HepG2 (cell line): Measurements from ENCODE around the gene SERP1. TPM values are rescaled to one million over a fixed set of nuclear protein-coding genes. Genes with fewer than 3 reads are reported as not detected.

Experiments
- AKAP8 ChIP-seq: sonication (generic); formaldehyde crosslinking; IDR thresholded peaks from 2 replicates; pipeline ENCODE4 v1.5.1; 2020; ENCODE audit warnings: mild to moderate bottlenecking, missing genetic modification reagents
- ARID2 ChIP-seq: sonication (generic); formaldehyde crosslinking; IDR thresholded peaks from 2 replicates; pipeline ENCODE4 v1.8.1; 2022; ENCODE audit warnings: mild to moderate bottlenecking, missing genetic modification reagents, borderline replicate concordance
- ATF1 ChIP-seq: IDR thresholded peaks from 2 replicates; pipeline ENCODE4 v1.6.1; 2016; ENCODE audit warnings: mild to moderate bottlenecking, control low read depth
- CCDC6 ChIP-seq: sonication (generic); formaldehyde crosslinking; IDR thresholded peaks from 2 replicates; pipeline ENCODE4 v1.8.1; 2022; ENCODE audit warnings: mild to moderate bottlenecking, missing genetic modification reagents, moderate library complexity
- DNMT3B ChIP-seq: conservative IDR thresholded peaks from 2 replicates; pipeline ENCODE4 v1.6.1; 2016; ENCODE audit warnings: missing biosample characterization, control low read depth
- DPF2 ChIP-seq: sonication (generic); formaldehyde crosslinking; IDR thresholded peaks from 2 replicates; pipeline ENCODE4 v1.4.0; 2020; ENCODE audit warnings: mild to moderate bottlenecking, low read depth, missing genetic modification reagents, borderline replicate concordance
- HIVEP1 ChIP-seq: sonication (generic); formaldehyde crosslinking; IDR thresholded peaks from 2 replicates; pipeline ENCODE4 v1.4.0; 2020; ENCODE audit warnings: mild to moderate bottlenecking, missing genetic modification reagents
- KDM6A ChIP-seq: IDR thresholded peaks from 2 replicates; pipeline ENCODE4 v1.6.1; 2016; ENCODE audit warnings: low read depth
- KLF15 ChIP-seq: sonication (generic); formaldehyde crosslinking; IDR thresholded peaks from 2 replicates; pipeline ENCODE4 v1.8.1; 2023; ENCODE audit warnings: borderline replicate concordance, mild to moderate bottlenecking, inconsistent platforms, missing genetic modification reagents, mixed read lengths
- MAF1 ChIP-seq: sonication (generic); formaldehyde crosslinking; IDR thresholded peaks from 2 replicates; pipeline ENCODE4 v1.5.0; 2020; ENCODE audit warnings: missing genetic modification reagents, borderline replicate concordance
- MEIS2 ChIP-seq: sonication (generic); formaldehyde crosslinking; IDR thresholded peaks from 2 replicates; pipeline ENCODE4 v1.9.0; 2021; ENCODE audit warnings: mild to moderate bottlenecking, missing genetic modification reagents
- NBN ChIP-seq: fragments of 450-650 bp; conservative IDR thresholded peaks from 2 replicates; pipeline ENCODE4 v1.6.1; 2017
- NONO ChIP-seq, 2 experiments: fragments of 450-650 bp in 1 of 2; sonication (generic) in 1 of 2; formaldehyde crosslinking in 1 of 2; IDR thresholded peaks in 1 of 2; conservative IDR thresholded peaks in 1 of 2; 2 replicates each; pipeline versions ENCODE4 v1.6.1 to v1.8.0; 2017 to 2022; ENCODE audit warnings: mild to moderate bottlenecking in 1 of 2, missing genetic modification reagents in 1 of 2, moderate library complexity in 1 of 2
- NRL ChIP-seq: sonication (generic); formaldehyde crosslinking; IDR thresholded peaks from 2 replicates; pipeline ENCODE4 v1.5.0; 2020; ENCODE audit warnings: missing genetic modification reagents, mild to moderate bottlenecking, moderate library complexity, borderline replicate concordance
- PCBP2 ChIP-seq: fragments of 200-400 bp; formaldehyde crosslinking; optimal IDR thresholded peaks from 2 replicates; pipeline ENCODE3; 2018; ENCODE audit warnings: low read length, low read depth; ENCODE audit not compliant: poor library complexity, severe bottlenecking
- SMARCC2 ChIP-seq: fragments of 450-650 bp; IDR thresholded peaks from 2 replicates; pipeline ENCODE4 v1.6.1; 2017; ENCODE audit warnings: antibody characterized with exemption, mild to moderate bottlenecking
- SPEN ChIP-seq: sonication (generic); formaldehyde crosslinking; IDR thresholded peaks from 2 replicates; pipeline ENCODE4 v1.5.1; 2020; ENCODE audit warnings: low read depth, mild to moderate bottlenecking, missing genetic modification reagents
- TBX3 ChIP-seq: fragments of 450-650 bp; IDR thresholded peaks from 2 replicates; pipeline ENCODE4 v1.6.1; 2017; ENCODE audit warnings: antibody characterized with exemption, mild to moderate bottlenecking, inconsistent platforms, borderline replicate concordance
- TCF7L2 ChIP-seq: IDR thresholded peaks from 2 replicates; pipeline ENCODE4 v1.6.1; 2011; ENCODE audit warnings: mild to moderate bottlenecking, low read depth, low read length, moderate library complexity
- TEAD3 ChIP-seq: optimal IDR thresholded peaks from 2 replicates; pipeline ENCODE3; 2016; ENCODE audit warnings: borderline replicate concordance
- WIZ ChIP-seq: sonication (generic); formaldehyde crosslinking; IDR thresholded peaks from 2 replicates; pipeline ENCODE4 v1.5.1; 2020; ENCODE audit warnings: mild to moderate bottlenecking, missing genetic modification reagents
- ZNF101 ChIP-seq: sonication (generic); formaldehyde crosslinking; IDR thresholded peaks from 2 replicates; pipeline ENCODE4 v1.4.0; 2020; ENCODE audit warnings: mild to moderate bottlenecking, low read depth, missing genetic modification reagents, borderline replicate concordance
- ZNF207 ChIP-seq: fragments of 450-650 bp; IDR thresholded peaks from 2 replicates; pipeline ENCODE4 v1.6.1; 2016; ENCODE audit warnings: antibody characterized with exemption, borderline replicate concordance
- ZNF234 ChIP-seq: sonication (generic); formaldehyde crosslinking; conservative IDR thresholded peaks from 2 replicates; pipeline ENCODE4 v1.5.1; 2020; ENCODE audit warnings: mild to moderate bottlenecking, missing genetic modification reagents
- ZNF282 ChIP-seq: fragments of 450-650 bp; IDR thresholded peaks from 2 replicates; pipeline ENCODE4 v1.6.1; 2018; ENCODE audit not compliant: partially characterized antibody
- ZNF350 ChIP-seq: sonication (generic); formaldehyde crosslinking; IDR thresholded peaks from 2 replicates; pipeline ENCODE4 v1.4.0; 2020; ENCODE audit warnings: mild to moderate bottlenecking, low read depth, missing genetic modification reagents, borderline replicate concordance
- ZNF451 ChIP-seq: sonication (generic); formaldehyde crosslinking; IDR thresholded peaks from 2 replicates; pipeline ENCODE4 v1.5.0; 2020; ENCODE audit warnings: mild to moderate bottlenecking, missing genetic modification reagents
- ZNF460 ChIP-seq: sonication (generic); formaldehyde crosslinking; IDR thresholded peaks from 2 replicates; pipeline ENCODE4 v1.5.1; 2020; ENCODE audit warnings: missing genetic modification reagents, mild to moderate bottlenecking, borderline replicate concordance
- ZNF883 ChIP-seq: sonication (generic); formaldehyde crosslinking; IDR thresholded peaks from 2 replicates; pipeline ENCODE4 v1.5.1; 2020; ENCODE audit warnings: mild to moderate bottlenecking, missing genetic modification reagents; ENCODE audit errors: not compliant biosample characterization
- polyA plus RNA-seq, 8 experiments: library from polyadenylated mRNA; depleted of rRNA in 3 of 8; stranded (reverse) in 7 of 8; unstranded in 1 of 8; fragments of >200 nt; fragmentation: Illumina TruSeq in 4 of 8; extraction: Trizol in 4 of 8; gene quantifications; 2 replicates each; pipeline versions ENCODE4 v1.2.1 to v1.2.3, GENCODE V29; 2011 to 2016; ENCODE audit warnings: low read depth in 4 of 8, missing spikeins in 1 of 8, mixed read lengths in 1 of 8; ENCODE audit not compliant: insufficient read depth in 1 of 8
- total RNA-seq, 5 experiments: library from RNA; depleted of rRNA; stranded (reverse); fragments of >200 nt; fragmentation: Illumina TruSeq; extraction: Trizol; gene quantifications; 2 replicates each; pipeline ENCODE4 v1.2.3, GENCODE V29; 2016; ENCODE audit warnings: low read depth in 1 of 5
- TF ChIP-seq, protein P1 (sequence below): sonication (generic); formaldehyde crosslinking; IDR thresholded peaks from 2 replicates; pipeline ENCODE4 v1.4.0; 2020; ENCODE audit warnings: missing genetic modification reagents, mild to moderate bottlenecking, borderline replicate concordance
- TF ChIP-seq, protein P2 (sequence below): IDR thresholded peaks from 2 replicates; pipeline ENCODE4 v1.6.1; 2016; ENCODE audit warnings: missing genetic modification reagents, missing compliant biosample characterization

Gene SERP1
- total and polyA plus RNA-seq, 2 of the 13 experiments (the other 11 are each of a cell fraction or from before 2014, with no cell fraction given) = 61.2 to 95.0 TPM

- TF ChIP-seq DNMT3B (CRISPR knock-in tag) (no peak; the same call in 1 of the 2 replicates), NBN (no peak), ATF1 (CRISPR knock-in tag) (peak; percentile 98), ZNF460 (CRISPR knock-in tag) (no peak), ZNF883 (CRISPR knock-in tag) (no peak), ZNF282 (no peak), ZNF101 (CRISPR knock-in tag) (no peak), HIVEP1 (CRISPR knock-in tag) (no peak), MAF1 (CRISPR knock-in tag) (peak; percentile 55; the same call in 1 of the 2 replicates), DPF2 (CRISPR knock-in tag) (no peak), ZNF350 (peak; percentile 90), KDM6A (CRISPR knock-in tag) (no peak), ZNF234 (CRISPR knock-in tag) (peak; percentile 79; the same call in 1 of the 2 replicates), ZNF207 (no peak), MEIS2 (no peak; the same call in none of the 2 replicates), KLF15 (peak; percentile 72; the same call in 1 of the 2 replicates), TBX3 (no peak), NONO (IDR thresholded peaks at IDR 0.05) (no peak), NONO (CRISPR knock-in tag; conservative IDR thresholded peaks at IDR 0.05) (peak; percentile 94), TEAD3 (CRISPR knock-in tag) (peak; percentile 64), NRL (CRISPR knock-in tag) (no peak; the same call in 1 of the 2 replicates), ARID2 (CRISPR knock-in tag) (0 out of 2 replicates have a peak, but pooled peaks have one; percentile 57), SMARCC2 (no peak), CCDC6 (peak; percentile 94), TCF7L2 (no peak), AKAP8 (CRISPR knock-in tag) (0 out of 2 replicates have a peak, but pooled peaks have one; percentile 71), PCBP2 (no peak), WIZ (CRISPR knock-in tag) (peak; percentile 62; the same call in 1 of the 2 replicates), ZNF451 (CRISPR knock-in tag) (peak; percentile 60; the same call in 1 of the 2 replicates), SPEN (CRISPR knock-in tag) (peak; percentile 92)
- TF ChIP-seq, protein P1, sequence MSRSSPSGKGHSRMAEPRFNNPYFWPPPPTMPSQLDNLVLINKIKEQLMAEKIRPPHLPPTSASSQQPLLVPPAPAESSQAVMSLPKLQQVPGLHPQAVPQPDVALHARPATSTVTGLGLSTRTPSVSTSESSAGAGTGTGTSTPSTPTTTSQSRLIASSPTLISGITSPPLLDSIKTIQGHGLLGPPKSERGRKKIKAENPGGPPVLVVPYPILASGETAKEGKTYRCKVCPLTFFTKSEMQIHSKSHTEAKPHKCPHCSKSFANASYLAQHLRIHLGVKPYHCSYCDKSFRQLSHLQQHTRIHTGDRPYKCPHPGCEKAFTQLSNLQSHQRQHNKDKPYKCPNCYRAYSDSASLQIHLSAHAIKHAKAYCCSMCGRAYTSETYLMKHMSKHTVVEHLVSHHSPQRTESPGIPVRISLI (CRISPR knock-in tag) = no peak
- TF ChIP-seq, protein P2, sequence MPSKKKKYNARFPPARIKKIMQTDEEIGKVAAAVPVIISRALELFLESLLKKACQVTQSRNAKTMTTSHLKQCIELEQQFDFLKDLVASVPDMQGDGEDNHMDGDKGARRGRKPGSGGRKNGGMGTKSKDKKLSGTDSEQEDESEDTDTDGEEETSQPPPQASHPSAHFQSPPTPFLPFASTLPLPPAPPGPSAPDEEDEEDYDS (CRISPR knock-in tag) = peak; percentile 82
These were observed at the start of gene SERP1, which contains the start of gene EIF2A (continued) for GRCh38 chr3:150546226-150547044.
